Activated T-helper 1 cell treated with Interleukin-2 at 50 U/mL for 16 hours (primary cell): ENCODE results near the gene LRRC4C.

ENCODE experiments used
- DNase-seq: peaks from one replicate; pipeline ENCODE4 v3.0.0-alpha.2; 2020; ENCODE audit warnings: low read depth

LRRC4C gene

GRCh38 chr11:40370821-40371616 is 1088.4 kb downstream of the LRRC4C start:
- no peak for DNase-seq

GRCh38 chr11:40360206-40360798 is 1099.2 kb downstream of the LRRC4C start:
- DNase-seq, result no peak

GRCh38 chr11:40354121-40354520 is 1105.3 kb downstream of the LRRC4C start:
- no peak for DNase-seq

- no peak for DNase-seq
Measured at GRCh38 chr11:40340911-40341310, 1118.5 kb downstream of the LRRC4C start.

- DNase-seq, result no peak
Measured at GRCh38 chr11:40338739-40339138, 1120.7 kb downstream of the LRRC4C start.

- no peak for DNase-seq
Measured at GRCh38 chr11:40338062-40338461, 1121.4 kb downstream of the LRRC4C start.

GRCh38 chr11:40337118-40337517 is 1122.3 kb downstream of the LRRC4C start:
- no peak for DNase-seq

- no peak for DNase-seq
Measured at GRCh38 chr11:40328890-40329614, 1130.4 kb downstream of the LRRC4C start.

- DNase-seq, result no peak
Measured at GRCh38 chr11:40323241-40323640, 1136.2 kb downstream of the LRRC4C start.

- no peak for DNase-seq
Measured at GRCh38 chr11:40321537-40321936, 1137.9 kb downstream of the LRRC4C start.

GRCh38 chr11:40316171-40316570 is 1143.3 kb downstream of the LRRC4C start:
- no peak for DNase-seq

GRCh38 chr11:40315122-40315521 is 1144.3 kb downstream of the LRRC4C start:
- no peak for DNase-seq

- no peak for DNase-seq
Measured at GRCh38 chr11:40314327-40314726, 1145.1 kb downstream of the LRRC4C start.

- DNase-seq, result no peak
Measured at GRCh38 chr11:40306938-40307548, 1152.4 kb downstream of the LRRC4C start.

- DNase-seq, result no peak
Measured at GRCh38 chr11:40302669-40303068, 1156.8 kb downstream of the LRRC4C start.

- DNase-seq, result no peak
Measured at GRCh38 chr11:40295466-40295865, 1164.0 kb downstream of the LRRC4C start.

- no peak for DNase-seq
Measured at GRCh38 chr11:40294741-40295140, 1164.7 kb downstream of the LRRC4C start.

GRCh38 chr11:40294349-40294735 is 1165.1 kb downstream of the LRRC4C start:
- no peak for DNase-seq

GRCh38 chr11:40293655-40294348 is 1165.7 kb downstream of the LRRC4C start:
- no peak for DNase-seq

GRCh38 chr11:40292721-40293508 is 1166.5 kb downstream of the LRRC4C start:
- DNase-seq, result no peak

GRCh38 chr11:40291741-40292140 is 1167.7 kb downstream of the LRRC4C start:
- no peak for DNase-seq
